ENCODE measurements around the gene USP21. TPM values are rescaled to one million over a fixed set of nuclear protein-coding genes. Genes with fewer than 3 reads are reported as not detected.
"Not testable (repeated sequence)": the region's sequence is repeated elsewhere in the genome, so short reads cannot be mapped to it uniquely, and the experiment has no call there.

USP21 gene
- 3.3 and 8.3 TPM in 2 replicates for total RNA-seq (2014; rRNA removed; shearing (Covaris generic))

DNA sequence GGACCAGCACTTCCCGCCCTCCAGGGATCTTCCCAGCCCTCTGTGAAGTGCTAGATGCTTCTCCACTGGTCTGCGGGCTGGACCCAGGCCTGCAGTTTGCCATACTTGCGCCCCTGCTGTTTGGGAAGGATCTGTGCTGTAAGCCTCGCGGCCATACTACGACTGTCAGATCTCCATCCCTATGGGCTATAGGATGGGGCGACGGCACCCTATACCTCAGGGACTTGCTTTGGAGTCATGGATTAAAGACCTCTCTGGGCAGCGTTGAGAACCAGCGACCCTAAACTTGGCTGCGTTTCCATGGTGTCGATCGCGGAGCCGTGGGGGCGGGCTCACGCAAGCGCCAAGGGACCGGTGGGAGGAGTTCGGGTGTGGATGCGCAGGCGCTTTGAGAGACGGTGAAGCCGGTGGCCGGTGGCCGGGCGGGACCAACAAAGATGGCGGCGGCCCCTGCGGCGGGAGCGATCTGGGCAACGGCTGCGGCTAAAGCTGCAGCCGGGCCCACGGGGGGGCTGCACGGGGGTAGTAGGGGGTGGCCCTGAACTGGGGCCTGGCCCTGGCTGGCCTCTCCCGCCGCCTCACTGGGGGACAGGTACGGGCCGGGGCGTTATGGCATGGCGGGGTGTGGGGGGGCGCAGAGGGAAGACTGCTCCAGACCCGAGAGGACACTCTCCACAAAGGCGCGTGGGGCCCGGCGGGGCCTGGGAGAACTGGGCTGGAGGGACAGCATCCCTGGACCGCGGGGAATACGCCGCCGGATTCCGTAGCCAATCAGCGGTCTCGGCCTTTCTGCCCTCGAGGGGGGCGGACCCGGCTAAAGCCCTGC, at the start of gene USP21:
USP21 (plus strand) TSS at position 414 of the 826 bp plus-strand sequence. CDS start 1,141 bp downstream, outside the sequence.
- in situ Hi-C loops (cut with HindIII; ENCODE audit: low sequenced_read_pairs): no loop called here

DNA sequence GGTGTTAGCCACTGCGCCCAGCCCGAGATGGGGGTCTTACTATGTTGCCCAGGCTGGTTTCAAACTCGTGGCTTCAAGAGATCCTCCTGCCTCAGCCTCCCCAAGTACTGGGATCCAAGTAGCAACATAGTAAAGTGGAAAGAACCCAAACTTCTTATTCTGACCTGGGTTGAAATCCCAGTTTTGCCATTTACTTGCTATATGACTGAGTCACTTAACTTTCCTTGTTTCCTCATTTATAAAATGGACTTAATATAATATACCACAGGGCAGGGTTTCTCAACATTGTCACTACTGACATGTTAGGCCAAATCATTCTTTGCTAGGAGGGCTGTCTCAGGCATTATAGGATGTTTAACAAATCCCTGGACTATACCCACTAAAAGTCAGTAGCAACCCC, 48.2 kb upstream of the USP21 start:
- in situ Hi-C loops (cut with HindIII; ENCODE audit: low sequenced_read_pairs): no loop called here
- DNase-seq (ENCODE audit: low spot score): no peak

More for the DNA sequence above, at the start of gene USP21:
- peak; percentile 94 for DNase-seq (ENCODE audit: low spot score)

DNA sequence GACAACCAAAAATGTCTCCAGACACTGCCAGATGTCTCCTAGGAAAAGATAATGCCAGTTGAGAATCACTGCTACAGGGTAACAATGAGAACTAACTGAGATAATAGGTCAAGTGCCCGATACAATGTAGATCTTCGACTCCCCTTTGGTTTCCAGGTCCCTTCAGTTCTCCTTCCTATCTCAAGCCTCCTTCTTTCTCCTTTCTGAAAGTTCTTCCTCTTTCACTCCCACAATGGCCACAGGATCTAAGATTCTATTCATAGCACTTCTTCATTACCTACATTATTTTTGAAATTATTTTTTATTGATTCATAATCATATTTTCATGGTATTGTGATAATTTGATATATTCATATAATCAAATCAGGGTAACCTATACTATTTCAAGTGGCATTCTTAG, 47.8 kb upstream of the USP21 start:
- in situ Hi-C loops (cut with HindIII; ENCODE audit: low sequenced_read_pairs): no loop called here
- no peak for DNase-seq (ENCODE audit: low spot score)

DNA sequence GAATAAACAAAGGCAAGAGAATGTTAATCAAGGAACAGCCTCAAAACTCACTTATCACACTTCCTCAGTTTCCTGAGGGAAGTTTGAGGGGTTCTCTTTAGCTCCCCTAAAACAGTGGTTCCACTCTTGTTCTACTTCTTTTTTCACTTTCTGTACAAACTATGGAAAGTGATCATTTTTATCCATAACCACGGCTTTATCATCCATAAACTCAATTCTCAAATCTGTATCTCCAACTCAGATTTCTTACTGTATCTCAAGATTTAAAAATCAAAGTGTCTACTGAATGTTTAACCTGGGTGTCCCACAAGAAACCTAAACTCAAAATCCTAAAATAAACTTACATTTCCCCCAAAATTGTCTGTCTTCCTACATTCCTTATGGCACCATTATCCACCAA, 45.4 kb upstream of the USP21 start:
- in situ Hi-C loops (cut with HindIII; ENCODE audit: low sequenced_read_pairs): no loop called here
- no peak for DNase-seq (ENCODE audit: low spot score)

GRCh38 chr1:161114556-161114955, 44.7 kb upstream of the USP21 start:
- DNase-seq (ENCODE audit: low spot score): no peak
- in situ Hi-C loops (cut with HindIII; ENCODE audit: low sequenced_read_pairs): no loop called here

DNA sequence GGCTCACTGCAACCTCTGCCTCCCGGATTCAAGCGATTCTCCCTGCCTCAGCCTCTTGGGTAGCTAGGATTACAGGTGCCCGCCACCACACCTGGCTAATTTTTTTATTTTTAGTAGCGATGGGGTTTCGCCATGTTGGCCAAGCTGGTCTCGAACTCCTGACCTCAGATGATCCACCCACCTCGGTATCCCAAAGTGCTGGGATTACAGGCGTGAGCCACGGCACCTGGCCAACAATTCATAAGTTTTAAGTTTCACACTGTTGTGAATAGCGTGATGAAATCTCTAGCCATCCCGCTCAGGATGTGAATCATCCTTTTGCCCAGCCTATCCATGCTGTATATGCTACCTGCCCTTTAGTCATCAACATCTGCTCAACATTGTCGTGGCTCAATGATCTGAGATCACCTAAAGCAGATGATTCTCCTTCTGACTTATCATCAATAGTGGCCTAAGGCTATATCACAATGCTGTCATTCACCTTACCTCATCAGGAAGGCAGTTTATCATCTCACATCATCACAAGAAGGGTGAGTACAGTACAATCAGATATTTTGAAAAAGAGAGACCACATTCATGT, 44.1 kb upstream of the USP21 start:
- in situ Hi-C loops (cut with HindIII; ENCODE audit: low sequenced_read_pairs): no loop called here
- DNase-seq (ENCODE audit: low spot score): no peak

DNA sequence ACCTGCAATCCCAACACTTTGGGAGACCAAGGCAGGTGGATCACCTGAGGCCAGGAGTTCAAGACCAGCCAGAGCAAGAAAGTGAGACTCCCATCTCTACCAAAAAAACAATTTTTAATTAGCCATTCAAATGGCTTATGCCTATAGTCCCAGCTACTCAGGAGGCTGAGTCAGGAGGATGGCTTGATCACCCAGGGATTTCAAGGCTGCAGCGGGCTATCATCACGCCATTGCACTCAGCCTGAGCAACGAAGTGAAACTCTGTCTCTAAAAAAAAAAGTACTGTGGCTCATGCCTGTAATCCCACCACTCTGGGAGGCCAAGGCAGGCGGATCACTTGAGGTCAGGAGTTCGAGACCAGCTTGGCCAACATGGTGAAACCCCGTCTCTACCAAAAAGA, 43.3 kb upstream of the USP21 start:
- in situ Hi-C loops (cut with HindIII; ENCODE audit: low sequenced_read_pairs); DNase-seq (ENCODE audit: low spot score): not testable (repeated sequence)

GRCh38 chr1:161117759-161118581, 41.3 kb upstream of the USP21 start, which contains the start of the genes NIT1 and PFDN2:
NIT1 (plus strand) TSS chr1:161118105; CDS start chr1:161118177, 72 bp downstream.
PFDN2 (minus strand) TSS chr1:161118037; CDS start chr1:161118026, 11 bp downstream.
- peak; percentile 87 for DNase-seq (ENCODE audit: low spot score)

DNA sequence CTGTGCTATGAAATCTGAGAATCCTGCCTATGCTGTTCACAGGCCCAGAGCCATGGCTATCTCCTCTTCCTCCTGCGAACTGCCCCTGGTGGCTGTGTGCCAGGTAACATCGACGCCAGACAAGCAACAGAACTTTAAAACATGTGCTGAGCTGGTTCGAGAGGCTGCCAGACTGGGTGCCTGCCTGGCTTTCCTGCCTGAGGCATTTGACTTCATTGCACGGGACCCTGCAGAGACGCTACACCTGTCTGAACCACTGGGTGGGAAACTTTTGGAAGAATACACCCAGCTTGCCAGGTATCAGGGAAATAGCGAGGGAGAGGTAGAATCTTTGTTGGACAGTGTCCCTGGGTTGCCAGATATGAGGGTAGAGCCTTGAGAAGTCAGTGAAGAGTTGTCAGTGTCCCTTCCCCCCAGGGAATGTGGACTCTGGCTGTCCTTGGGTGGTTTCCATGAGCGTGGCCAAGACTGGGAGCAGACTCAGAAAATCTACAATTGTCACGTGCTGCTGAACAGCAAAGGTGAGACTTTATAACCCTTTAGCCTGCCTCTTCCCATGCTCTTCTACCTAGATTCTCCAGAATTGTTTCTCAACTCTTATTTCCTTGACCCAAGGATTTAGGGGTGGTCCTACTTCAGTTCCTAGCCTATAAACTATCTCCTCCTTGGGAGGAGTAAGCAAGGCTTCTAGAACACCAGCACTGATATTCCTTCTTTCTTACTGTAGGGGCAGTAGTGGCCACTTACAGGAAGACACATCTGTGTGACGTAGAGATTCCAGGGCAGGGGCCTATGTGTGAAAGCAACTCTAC, 40.0 kb upstream of the USP21 start:
- peak; percentile 42 for DNase-seq (ENCODE audit: low spot score)
- in situ Hi-C loops (cut with HindIII; ENCODE audit: low sequenced_read_pairs): no loop called here

More at GRCh38 chr1:161117759-161118581, 41.3 kb upstream of the USP21 start, which contains the start of the genes NIT1 and PFDN2:
- in situ Hi-C loops (cut with HindIII; ENCODE audit: low sequenced_read_pairs): no loop called here

GRCh38 chr1:161121042-161121650, 38.2 kb upstream of the USP21 start:
- in situ Hi-C loops (cut with HindIII; ENCODE audit: low sequenced_read_pairs): no loop called here
- no peak for DNase-seq (ENCODE audit: low spot score)

DNA sequence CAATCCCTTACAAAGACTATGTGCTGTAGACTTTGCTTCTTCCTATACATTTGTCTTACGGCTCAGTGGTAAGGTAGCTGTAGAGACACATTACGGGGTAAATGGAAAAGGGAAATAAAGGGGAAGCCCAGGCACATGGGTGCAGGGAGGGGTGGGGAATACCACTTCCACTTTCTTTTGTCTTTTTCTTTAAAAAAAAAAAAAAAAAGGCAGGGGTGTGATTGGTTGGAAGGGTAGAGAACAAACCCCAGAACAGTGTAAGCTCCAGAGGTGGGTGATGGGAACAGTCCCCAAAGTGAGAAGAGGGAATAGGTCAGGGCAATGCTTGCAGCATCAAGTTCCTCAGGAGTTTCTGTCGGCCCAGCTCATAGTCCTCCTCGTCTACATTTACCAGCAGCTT, 37.5 kb upstream of the USP21 start:
- no peak for DNase-seq (ENCODE audit: low spot score)
- in situ Hi-C loops (cut with HindIII; ENCODE audit: low sequenced_read_pairs): no loop called here

- in situ Hi-C loops (cut with HindIII; ENCODE audit: low sequenced_read_pairs): no loop called here
- DNase-seq (ENCODE audit: low spot score): no peak
Measured at GRCh38 chr1:161122967-161123366, 36.3 kb upstream of the USP21 start.

- in situ Hi-C loops (cut with HindIII; ENCODE audit: low sequenced_read_pairs): no loop called here
- DNase-seq (ENCODE audit: low spot score): no peak
Measured at GRCh38 chr1:161127649-161128048, 31.7 kb upstream of the USP21 start.

GRCh38 chr1:161128591-161129420, 30.5 kb upstream of the USP21 start:
- DNase-seq (ENCODE audit: low spot score): no peak
- in situ Hi-C loops (cut with HindIII; ENCODE audit: low sequenced_read_pairs): no loop called here

DNA sequence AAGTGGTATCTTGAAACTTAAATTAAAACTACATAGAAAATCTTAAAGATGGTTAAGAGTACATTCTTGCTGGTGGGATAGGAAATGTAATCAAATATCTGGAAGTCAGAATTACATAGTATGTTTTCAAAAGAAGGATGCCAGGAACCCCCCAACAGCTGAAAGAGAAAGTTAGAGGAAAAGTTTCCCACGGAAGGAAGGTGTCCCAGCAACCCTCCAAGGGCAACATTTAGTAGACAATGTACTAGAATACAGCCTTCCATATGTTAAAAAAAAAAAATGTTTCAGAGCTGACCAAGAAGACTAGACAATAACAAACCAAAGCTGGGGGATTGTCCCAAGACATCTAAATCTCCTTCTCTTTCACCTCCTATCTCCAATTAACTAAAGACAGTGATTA, 29.0 kb upstream of the USP21 start:
- DNase-seq (ENCODE audit: low spot score): no peak
- in situ Hi-C loops (cut with HindIII; ENCODE audit: low sequenced_read_pairs): no loop called here

DNA sequence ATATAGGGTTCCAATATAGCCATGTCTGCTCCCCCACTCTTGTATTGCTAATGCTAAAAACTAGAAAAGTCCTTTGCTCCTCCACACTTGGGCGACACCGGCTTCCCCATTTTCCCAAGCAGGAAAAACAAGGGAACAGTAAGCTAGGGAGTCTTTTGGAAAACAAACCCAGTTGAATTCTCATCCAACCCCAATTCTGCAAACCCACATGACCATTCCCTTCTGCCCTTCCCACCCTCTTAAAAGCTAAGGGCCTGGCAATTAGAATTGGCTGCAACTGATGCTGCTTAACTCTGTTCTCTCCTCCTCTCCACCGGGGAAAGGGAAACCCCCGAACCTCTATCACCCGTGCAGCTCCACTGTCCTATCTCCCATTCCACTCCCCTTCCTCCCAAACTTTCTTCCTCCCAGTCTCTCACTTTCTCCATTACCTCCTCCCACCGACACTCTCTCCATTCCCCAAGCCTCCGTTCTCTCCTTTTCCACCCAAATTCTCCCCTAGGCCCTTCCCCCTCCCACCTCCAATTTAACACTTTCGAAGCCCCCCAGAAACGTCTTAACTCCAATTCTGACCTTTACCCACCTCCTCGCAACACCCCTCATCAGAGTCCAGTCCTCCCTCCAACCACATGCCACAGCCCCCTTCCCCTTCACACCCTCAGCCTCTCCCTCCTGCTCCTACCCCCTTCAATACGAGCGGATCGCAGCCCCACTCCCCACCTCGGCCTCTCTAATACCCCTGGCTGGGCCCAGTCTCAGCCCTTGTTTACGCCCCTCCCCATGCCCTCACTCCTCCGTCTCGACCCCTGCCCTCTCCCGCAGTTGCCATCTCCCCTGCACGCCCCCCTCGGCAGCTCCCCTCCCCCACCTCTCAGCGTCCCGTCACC, 27.5 kb upstream of the USP21 start:
- DNase-seq (ENCODE audit: low spot score): peak; percentile 31

More for the DNA sequence above, 27.5 kb upstream of the USP21 start:
- in situ Hi-C loops (cut with HindIII; ENCODE audit: low sequenced_read_pairs): no loop called here
